ENCODE results near the gene SLX9.

GRCh38 chr21:44989943-44990780 is 50.3 kb downstream of the SLX9 start:
- TF ChIP-seq CTCF (IDR thresholded peaks at IDR 0.05): no peak
- TF ChIP-seq POLR2A (IDR thresholded peaks at IDR 0.05): no peak
